BLaER1 (cell line): ENCODE measurements around the gene CCN5.

ENCODE experiments used
- H3K27ac ChIP-seq: shearing (Covaris generic); formaldehyde crosslinking; 2 replicates; pipeline ENCODE4 v1.8.1; 2022
- H3K27me3 ChIP-seq: shearing (Covaris generic); formaldehyde crosslinking; 2 replicates; pipeline ENCODE4 v1.8.1; 2022
- H3K36me3 ChIP-seq: shearing (Covaris generic); formaldehyde crosslinking; 2 replicates; pipeline ENCODE4 v1.8.1; 2022
- H3K4me1 ChIP-seq: shearing (Covaris generic); formaldehyde crosslinking; 2 replicates; pipeline ENCODE4 v1.8.1; 2022
- H3K4me2 ChIP-seq: shearing (Covaris generic); formaldehyde crosslinking; 2 replicates; pipeline ENCODE4 v1.8.1; 2022
- H3K4me3 ChIP-seq: shearing (Covaris generic); formaldehyde crosslinking; 2 replicates; pipeline ENCODE4 v1.8.1; 2022
- H3K9ac ChIP-seq: shearing (Covaris generic); formaldehyde crosslinking; 2 replicates; pipeline ENCODE4 v1.8.1; 2022
- H3K9me3 ChIP-seq: shearing (Covaris generic); formaldehyde crosslinking; 2 replicates; pipeline ENCODE4 v1.8.1; 2022
- H4K20me1 ChIP-seq: shearing (Covaris generic); formaldehyde crosslinking; 2 replicates; pipeline ENCODE4 v1.8.1; 2022
- Cebpa-rat ChIP-seq: shearing (Covaris generic); IDR thresholded peaks from 2 replicates; pipeline ENCODE4 v1.8.1; 2022

Gene CCN5

DNA sequence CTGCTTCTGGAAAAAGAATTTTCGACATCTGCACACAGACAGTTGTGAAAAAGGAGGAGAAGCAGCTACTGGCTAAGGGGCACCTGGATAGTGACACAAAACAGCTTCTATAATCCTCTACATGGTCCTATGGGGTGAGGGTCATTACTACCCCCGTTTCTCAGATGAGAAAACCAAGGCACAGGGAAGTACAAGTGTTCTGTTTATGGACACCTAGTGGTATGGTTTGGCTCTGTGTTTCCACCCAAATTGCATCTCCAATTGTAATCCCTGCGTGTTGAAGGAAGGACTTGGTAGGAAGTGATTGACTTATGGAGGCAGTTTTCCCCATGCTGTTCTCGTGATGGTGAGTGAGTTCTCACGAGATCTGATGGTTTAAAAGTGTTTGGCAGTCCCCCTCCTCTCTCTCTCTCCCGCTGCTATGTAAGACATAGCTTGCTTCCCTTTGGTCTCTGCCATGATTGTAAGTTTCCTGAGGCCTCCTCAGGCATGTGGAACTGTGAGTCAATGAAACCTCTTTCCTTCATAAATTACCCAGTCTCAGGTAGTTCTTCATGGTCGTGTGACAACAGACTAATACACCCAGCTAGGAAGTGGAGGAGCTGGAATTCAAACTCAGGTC lies 28.0 kb downstream of the CCN5 start:
- Histone ChIP-seq H3K27me3 (peaks cover 33% of the 10 kb centered on the region), H3K4me1 (peaks cover 6% of the 10 kb centered on the region; the same call in 1 of the 2 replicates), H4K20me1 (no peaks in the 10 kb centered on the region), H3K4me2 (no peak overlapping the region), H3K27ac (no peak overlapping the region), H3K36me3 (no peaks in the 10 kb centered on the region), H3K9me3 (no peaks in the 10 kb centered on the region), H3K4me3 (no peak overlapping the region), H3K9ac (no peak overlapping the region)
- TF ChIP-seq Cebpa-rat: no peak

DNA sequence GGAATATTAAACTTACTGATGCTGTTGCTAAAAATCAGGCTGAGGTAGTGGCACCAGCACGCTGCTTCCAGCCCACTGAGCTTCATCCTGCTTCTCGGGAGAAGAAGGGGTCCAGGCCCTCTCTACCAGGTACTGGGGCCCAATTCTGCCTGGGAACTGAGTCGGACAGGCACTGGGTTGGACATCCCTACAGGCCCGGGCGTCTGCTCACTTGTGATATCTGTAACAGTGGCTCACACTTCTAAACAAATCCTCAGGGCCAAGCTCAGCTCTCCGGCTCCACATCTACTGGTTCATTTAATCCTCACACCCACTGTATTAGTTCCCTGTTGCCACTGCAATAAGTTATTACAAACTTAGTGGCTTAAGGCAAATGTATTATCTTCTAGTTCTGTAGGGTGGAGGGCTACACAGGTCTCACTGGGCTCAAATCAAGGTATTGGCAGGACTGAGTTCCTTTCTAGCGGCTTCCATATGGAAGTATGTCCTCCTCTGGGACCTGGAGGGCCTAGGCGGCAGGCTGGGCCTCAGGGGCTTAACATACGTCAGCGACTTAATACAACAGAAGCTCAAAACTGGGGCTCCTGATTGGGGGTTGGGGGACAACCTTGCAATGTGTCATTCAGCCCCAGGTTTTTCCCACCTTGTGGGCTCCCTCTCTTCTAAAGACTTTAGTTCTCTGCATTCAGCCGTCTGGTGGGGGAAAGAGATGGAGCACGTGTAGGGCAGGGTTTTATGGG lies 28.9 kb downstream of the CCN5 start:
- H4K20me1 ChIP-seq: no peaks in the 10 kb centered on the region
- no peaks in the 10 kb centered on the region for H3K9me3 ChIP-seq
- no peak overlapping the region for H3K4me2 ChIP-seq
- no peak overlapping the region for H3K27ac ChIP-seq
- no peak overlapping the region for H3K9ac ChIP-seq
- no peaks in the 10 kb centered on the region for H3K36me3 ChIP-seq
- no peak for TF ChIP-seq Cebpa-rat
- peaks cover 6% of the 10 kb centered on the region; the same call in 1 of the 2 replicates for H3K4me1 ChIP-seq
- H3K4me3 ChIP-seq: no peak overlapping the region
- H3K27me3 ChIP-seq: peaks cover 33% of the 10 kb centered on the region

DNA sequence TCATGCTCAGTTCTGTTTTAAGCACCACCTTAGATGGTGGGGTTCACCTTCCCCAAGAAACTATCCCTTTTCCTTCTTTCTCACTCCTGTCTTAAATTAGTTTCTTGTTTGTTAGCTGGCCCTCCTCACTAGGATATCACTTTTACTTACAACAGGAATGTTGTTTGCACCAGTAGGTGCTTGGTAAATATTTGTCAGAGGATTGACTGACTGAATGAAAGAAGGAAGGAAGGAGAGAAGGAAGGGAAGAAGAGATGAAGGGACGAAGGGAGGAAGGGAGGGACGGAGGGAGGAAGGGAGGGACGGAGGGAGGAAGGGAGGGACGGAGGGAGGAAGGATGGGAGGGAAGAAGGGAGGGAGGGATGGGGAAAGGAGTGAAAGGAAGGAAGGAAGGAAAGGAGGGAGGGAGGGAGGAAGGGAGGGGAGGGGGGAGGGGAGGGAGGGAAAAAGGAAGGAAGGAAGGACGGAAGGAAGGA lies 30.0 kb downstream of the CCN5 start:
- Histone ChIP-seq H3K9ac (no peak overlapping the region), H3K4me3 (no peak overlapping the region), H3K9me3 (no peaks in the 10 kb centered on the region), H4K20me1 (no peaks in the 10 kb centered on the region), H3K4me2 (no peak overlapping the region), H3K27ac (no peak overlapping the region), H3K4me1 (peaks cover 11% of the 10 kb centered on the region), H3K36me3 (no peaks in the 10 kb centered on the region), H3K27me3 (peaks cover 33% of the 10 kb centered on the region)
- TF ChIP-seq Cebpa-rat: no peak

DNA sequence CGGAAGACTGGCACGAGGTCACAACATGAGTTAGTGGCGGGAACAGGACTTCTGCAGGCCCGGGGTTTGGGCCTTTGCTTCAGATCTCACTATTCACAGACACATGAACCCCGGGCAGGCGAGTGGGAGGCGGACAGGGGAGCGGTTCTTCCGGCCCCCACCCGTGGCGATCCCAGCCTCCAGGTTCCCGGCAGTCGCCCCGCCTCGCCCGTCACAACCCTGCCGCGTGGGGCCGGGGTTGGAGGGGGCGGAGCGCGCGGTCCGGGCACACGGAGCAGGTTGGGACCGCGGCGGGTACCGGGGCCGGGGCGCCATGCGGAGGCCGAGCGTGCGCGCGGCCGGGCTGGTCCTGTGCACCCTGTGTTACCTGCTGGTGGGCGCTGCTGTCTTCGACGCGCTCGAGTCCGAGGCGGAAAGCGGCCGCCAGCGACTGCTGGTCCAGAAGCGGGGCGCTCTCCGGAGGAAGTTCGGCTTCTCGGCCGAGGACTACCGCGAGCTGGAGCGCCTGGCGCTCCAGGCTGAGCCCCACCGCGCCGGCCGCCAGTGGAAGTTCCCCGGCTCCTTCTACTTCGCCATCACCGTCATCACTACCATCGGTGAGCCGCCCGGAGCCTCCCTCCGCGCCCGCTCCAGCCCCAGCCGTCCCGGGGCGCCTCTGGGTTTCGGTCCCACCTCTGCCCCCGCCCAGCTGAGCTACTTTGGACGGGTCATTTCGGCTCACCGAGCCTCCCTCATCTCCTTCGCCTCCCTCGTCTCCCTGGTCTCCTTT lies 30.6 kb downstream of the CCN5 start, which contains the start of gene KCNK15:
Gene KCNK15, plus strand, starts transcription at position 268 of the 769 bp plus-strand sequence. Its CDS starts 46 bp downstream, at position 314.
- no peak for TF ChIP-seq Cebpa-rat
- H3K4me2 ChIP-seq: peak within 1 kb of the TSS; percentile 37; the same call in 1 of the 2 replicates
- H3K9ac ChIP-seq: no peak within 1 kb of the TSS
- peaks cover 33% of the 10 kb centered on the region for H3K27me3 ChIP-seq
- H4K20me1 ChIP-seq: no peaks in the 10 kb centered on the region
- H3K36me3 ChIP-seq: no peaks in the 10 kb centered on the region
- H3K4me3 ChIP-seq: no peak within 1 kb of the TSS
- H3K9me3 ChIP-seq: no peaks in the 10 kb centered on the region
- no peak within 1 kb of the TSS for H3K27ac ChIP-seq
- H3K4me1 ChIP-seq: peaks cover 17% of the 10 kb centered on the region

DNA sequence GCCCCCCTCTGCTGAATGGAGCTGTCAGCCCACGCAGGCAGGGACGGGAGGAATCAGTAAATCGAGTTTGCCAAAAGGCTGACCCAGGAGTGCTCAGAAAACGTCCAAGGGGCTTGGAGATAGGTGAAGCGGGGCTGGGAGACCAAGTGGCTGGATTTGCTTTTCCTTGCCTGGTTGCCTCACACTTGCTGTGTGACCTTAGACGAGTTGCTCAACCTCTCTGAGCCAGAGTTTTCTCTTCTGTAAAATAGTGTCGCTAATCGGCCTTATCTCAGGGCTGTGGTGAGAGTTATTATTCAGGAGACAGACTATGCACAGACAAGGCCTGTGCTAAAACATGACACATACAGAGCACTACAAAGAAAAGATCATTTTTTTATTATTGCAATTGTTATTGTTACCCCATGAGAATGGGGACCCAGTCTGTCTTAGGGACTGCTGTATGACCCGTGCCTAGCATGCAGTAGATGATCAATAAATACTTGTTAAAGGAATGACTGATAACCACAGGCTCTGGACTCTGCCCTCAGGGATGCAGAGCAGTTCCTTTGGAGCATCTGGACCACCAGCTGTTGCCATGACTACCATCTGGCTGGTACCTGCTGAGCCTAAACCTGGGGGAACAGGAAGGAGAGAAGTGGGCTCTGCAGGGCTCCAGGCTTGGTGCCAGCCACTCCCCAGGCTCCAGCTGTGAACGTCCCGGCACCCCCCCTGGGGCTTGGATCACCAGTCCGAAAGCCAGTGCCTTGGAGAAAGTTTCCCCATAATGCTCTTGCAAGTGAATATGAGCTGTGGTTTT lies 31.4 kb downstream of the CCN5 start:
- Histone ChIP-seq H3K4me3 (no peak overlapping the region), H3K4me2 (no peak overlapping the region), H3K9ac (no peak overlapping the region), H3K9me3 (no peaks in the 10 kb centered on the region), H3K27me3 (peaks cover 33% of the 10 kb centered on the region), H3K27ac (no peak overlapping the region), H4K20me1 (no peaks in the 10 kb centered on the region), H3K4me1 (peaks cover 25% of the 10 kb centered on the region), H3K36me3 (no peaks in the 10 kb centered on the region)
- no peak for TF ChIP-seq Cebpa-rat

DNA sequence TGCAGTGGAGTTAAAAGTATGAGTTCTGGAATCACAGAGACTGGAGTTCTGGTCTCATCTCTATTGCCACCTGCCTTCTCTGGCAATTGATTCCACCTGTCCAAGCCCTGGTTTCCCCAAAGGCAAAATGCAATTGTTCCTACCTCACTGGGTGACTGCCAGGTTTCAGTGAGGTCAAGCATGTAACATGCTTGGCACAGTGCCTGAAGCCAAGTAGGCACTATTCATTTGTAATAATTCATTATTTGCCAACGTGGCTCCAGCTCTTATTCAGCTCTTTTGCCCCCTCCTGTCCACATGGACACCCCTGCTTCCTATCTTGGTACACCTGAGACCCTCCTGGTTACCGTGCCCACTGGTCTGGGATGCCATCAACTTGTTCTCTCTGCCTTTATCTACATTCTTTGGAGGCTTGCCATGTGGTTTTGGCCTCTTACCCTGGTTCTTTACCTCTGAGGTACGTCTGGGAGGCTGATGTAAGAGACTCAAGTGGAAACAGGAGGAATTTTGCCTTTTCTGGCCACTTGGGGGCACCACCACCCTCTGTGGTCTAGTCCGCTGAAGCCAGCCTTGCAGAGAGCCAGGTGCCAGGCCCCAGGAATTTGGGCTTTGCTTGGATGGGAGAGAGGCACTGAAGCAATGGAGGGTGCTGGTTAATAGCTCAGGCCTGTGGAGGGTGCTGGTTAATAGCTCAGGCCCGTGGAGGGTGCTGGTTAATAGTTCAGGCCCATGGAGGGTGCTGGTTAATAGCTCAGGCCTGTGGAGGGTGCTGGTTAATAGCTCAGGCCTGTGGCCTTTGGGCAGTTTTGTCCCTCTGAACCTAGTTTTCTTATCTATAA lies 32.2 kb downstream of the CCN5 start:
- no peak overlapping the region for H3K27ac ChIP-seq
- H4K20me1 ChIP-seq: no peaks in the 10 kb centered on the region
- H3K36me3 ChIP-seq: no peaks in the 10 kb centered on the region
- no peak overlapping the region for H3K4me3 ChIP-seq
- H3K4me2 ChIP-seq: no peak overlapping the region
- H3K27me3 ChIP-seq: peaks cover 33% of the 10 kb centered on the region
- H3K9ac ChIP-seq: no peak overlapping the region
- TF ChIP-seq Cebpa-rat: no peak
- H3K4me1 ChIP-seq: peaks cover 33% of the 10 kb centered on the region
- no peaks in the 10 kb centered on the region for H3K9me3 ChIP-seq

DNA sequence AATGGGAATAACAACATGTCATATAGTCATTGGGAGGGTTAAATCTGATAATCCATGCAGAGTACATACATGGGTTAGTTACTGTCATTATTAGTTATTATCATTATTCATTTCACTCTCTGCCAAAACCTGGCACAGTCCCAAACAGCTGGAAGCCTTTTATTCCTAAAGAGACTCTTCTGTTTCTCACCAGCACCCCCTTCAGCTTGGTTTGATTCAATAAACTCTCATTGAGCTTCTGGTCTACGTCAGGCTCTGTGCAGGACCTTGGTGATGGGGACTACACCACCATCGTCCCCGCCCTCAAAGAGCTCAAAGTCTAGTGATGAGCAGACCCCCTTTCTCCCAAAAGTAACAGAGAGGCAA lies 32.8 kb downstream of the CCN5 start:
- TF ChIP-seq Cebpa-rat: no peak
- H3K4me2 ChIP-seq: no peak overlapping the region
- no peak overlapping the region for H3K27ac ChIP-seq

DNA sequence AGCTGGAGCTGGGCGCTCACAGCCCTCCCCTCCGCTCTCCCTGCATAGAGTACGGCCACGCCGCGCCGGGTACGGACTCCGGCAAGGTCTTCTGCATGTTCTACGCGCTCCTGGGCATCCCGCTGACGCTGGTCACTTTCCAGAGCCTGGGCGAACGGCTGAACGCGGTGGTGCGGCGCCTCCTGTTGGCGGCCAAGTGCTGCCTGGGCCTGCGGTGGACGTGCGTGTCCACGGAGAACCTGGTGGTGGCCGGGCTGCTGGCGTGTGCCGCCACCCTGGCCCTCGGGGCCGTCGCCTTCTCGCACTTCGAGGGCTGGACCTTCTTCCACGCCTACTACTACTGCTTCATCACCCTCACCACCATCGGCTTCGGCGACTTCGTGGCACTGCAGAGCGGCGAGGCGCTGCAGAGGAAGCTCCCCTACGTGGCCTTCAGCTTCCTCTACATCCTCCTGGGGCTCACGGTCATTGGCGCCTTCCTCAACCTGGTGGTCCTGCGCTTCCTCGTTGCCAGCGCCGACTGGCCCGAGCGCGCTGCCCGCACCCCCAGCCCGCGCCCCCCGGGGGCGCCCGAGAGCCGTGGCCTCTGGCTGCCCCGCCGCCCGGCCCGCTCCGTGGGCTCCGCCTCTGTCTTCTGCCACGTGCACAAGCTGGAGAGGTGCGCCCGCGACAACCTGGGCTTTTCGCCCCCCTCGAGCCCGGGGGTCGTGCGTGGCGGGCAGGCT lies 35.1 kb downstream of the CCN5 start:
- Histone ChIP-seq H3K4me2 (peak overlapping the region; percentile 72), H3K4me1 (peaks cover 40% of the 10 kb centered on the region), H3K9ac (no peak overlapping the region), H3K27ac (0 out of 2 replicates have a peak overlapping the region, but pooled peaks have one; percentile 2), H3K27me3 (peaks cover 15% of the 10 kb centered on the region), H3K4me3 (no peak overlapping the region), H4K20me1 (no peaks in the 10 kb centered on the region), H3K36me3 (no peaks in the 10 kb centered on the region), H3K9me3 (no peaks in the 10 kb centered on the region)
- no peak for TF ChIP-seq Cebpa-rat

More for the DNA sequence above, 32.8 kb downstream of the CCN5 start:
- no peak overlapping the region for H3K4me3 ChIP-seq
- no peaks in the 10 kb centered on the region for H4K20me1 ChIP-seq
- H3K36me3 ChIP-seq: no peaks in the 10 kb centered on the region
- peaks cover 39% of the 10 kb centered on the region for H3K4me1 ChIP-seq
- H3K27me3 ChIP-seq: peaks cover 33% of the 10 kb centered on the region
- no peak overlapping the region for H3K9ac ChIP-seq
- no peaks in the 10 kb centered on the region for H3K9me3 ChIP-seq
